ENCODE results near the gene EMCN. TPM values are rescaled to one million over a fixed set of nuclear protein-coding genes. Genes with fewer than 3 reads are reported as not detected.

The EMCN gene
- total and polyA plus RNA-seq, 7 donors, result 1.2 to 14.7 (median 5.3) TPM

DNA sequence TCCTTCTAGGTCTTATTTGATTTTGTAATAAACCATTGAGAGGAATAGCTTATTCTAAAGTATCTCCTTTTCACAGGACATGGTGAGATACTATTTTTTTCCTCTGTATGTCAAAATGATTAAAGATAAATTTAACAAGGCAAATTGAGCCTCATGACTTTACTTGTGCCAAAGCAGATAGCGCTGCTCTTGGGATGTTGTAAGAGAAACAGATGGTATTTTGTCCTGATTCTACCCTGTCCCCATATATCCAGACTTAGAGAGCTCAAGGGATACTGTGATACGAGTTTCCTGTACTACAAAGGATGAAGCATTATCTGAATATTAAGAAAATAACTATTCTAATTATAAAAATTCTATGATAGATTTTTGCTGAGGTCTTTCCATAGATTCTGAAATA is 34.0 kb downstream of the EMCN start:
- 78 to 90% methylated on average over 2 of the region's 2 CpGs for WGBS, 2 donors
- H3K36me3 ChIP-seq, result no peaks in the 10 kb centered on the region
- intact Hi-C loops (cut with DNase I), result no loop called here

DNA sequence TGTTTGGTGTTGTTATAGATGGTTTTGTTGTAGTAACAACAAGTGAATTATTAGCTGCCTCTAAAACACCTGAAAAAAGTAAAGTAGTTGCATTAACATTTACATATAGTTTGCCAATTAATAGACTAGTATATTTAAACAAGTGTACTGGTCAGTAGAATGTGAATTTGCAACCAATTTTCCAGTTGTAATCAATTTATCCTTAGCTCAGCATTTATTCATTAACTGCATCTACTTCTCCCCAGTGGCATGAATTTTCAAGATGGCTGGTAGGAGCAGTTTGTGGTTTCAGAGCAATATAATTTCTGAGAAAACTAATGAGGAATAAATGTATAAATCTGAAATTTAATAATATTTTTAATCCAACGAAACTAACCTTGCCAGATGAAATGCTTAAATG is 37.9 kb downstream of the EMCN start:
- no peaks in the 10 kb centered on the region for H3K4me1 ChIP-seq
- H3K4me3 ChIP-seq, result no peak overlapping the region
- intact Hi-C loops (cut with DNase I), result no loop called here
- H3K9me3 ChIP-seq, result no peaks in the 10 kb centered on the region
- H3K27ac ChIP-seq, result no peak overlapping the region
- H3K36me3 ChIP-seq, result no peaks in the 10 kb centered on the region
- H3K27me3 ChIP-seq, result no peaks in the 10 kb centered on the region
- no peak for TF ChIP-seq EP300 (IDR thresholded peaks at IDR 0.05)
- TF ChIP-seq, protein P1, sequence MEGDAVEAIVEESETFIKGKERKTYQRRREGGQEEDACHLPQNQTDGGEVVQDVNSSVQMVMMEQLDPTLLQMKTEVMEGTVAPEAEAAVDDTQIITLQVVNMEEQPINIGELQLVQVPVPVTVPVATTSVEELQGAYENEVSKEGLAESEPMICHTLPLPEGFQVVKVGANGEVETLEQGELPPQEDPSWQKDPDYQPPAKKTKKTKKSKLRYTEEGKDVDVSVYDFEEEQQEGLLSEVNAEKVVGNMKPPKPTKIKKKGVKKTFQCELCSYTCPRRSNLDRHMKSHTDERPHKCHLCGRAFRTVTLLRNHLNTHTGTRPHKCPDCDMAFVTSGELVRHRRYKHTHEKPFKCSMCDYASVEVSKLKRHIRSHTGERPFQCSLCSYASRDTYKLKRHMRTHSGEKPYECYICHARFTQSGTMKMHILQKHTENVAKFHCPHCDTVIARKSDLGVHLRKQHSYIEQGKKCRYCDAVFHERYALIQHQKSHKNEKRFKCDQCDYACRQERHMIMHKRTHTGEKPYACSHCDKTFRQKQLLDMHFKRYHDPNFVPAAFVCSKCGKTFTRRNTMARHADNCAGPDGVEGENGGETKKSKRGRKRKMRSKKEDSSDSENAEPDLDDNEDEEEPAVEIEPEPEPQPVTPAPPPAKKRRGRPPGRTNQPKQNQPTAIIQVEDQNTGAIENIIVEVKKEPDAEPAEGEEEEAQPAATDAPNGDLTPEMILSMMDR (IDR thresholded peaks at IDR 0.05), result no peak
- WGBS, 2 donors, result 0 to 46% methylated on average over 1 of the region's 1 CpG
- no peak for DNase-seq

More for the DNA sequence above, 34.0 kb downstream of the EMCN start:
- H3K9me3 ChIP-seq, result no peaks in the 10 kb centered on the region
- no peak overlapping the region for H3K4me3 ChIP-seq
- TF ChIP-seq POLR2A (IDR thresholded peaks at IDR 0.05) (no peak), POLR2AphosphoS5 (IDR thresholded peaks at IDR 0.05) (no peak), EP300 (IDR thresholded peaks at IDR 0.05) (no peak)
- TF ChIP-seq, protein P1 (IDR thresholded peaks at IDR 0.05), result no peak
- no peak overlapping the region for H3K27ac ChIP-seq
- DNase-seq, result no peak
- no peaks in the 10 kb centered on the region for H3K27me3 ChIP-seq
- H3K4me1 ChIP-seq, result no peaks in the 10 kb centered on the region

DNA sequence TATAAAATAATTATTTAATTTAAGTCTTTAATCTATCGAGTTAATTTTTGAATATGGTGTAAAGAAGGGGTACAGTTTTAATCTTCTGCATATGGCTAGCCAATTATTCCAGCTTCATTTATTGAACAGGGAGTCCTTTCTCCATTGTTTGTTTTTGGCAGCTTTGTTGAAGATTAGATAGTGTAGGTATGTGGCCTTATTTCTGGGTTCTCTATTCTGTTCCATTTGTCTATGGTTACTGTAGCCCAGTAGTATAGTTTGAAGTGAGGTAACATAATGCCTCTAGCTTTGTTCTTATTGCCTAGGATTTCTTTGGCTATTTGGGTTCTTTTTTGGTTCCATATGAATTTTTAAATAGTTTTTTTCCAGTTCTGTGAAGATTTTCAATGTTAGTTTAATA is 48.3 kb downstream of the EMCN start:
- no peak for DNase-seq
- Histone ChIP-seq H3K9me3 (no peaks in the 10 kb centered on the region), H3K4me3 (no peak overlapping the region), H3K27me3 (no peaks in the 10 kb centered on the region), H3K27ac (no peak overlapping the region), H3K36me3 (no peaks in the 10 kb centered on the region), H3K4me1 (no peaks in the 10 kb centered on the region)
- TF ChIP-seq POLR2A (IDR thresholded peaks at IDR 0.05), result no peak
- no peak for TF ChIP-seq POLR2AphosphoS5 (IDR thresholded peaks at IDR 0.05)
- TF ChIP-seq EP300 (IDR thresholded peaks at IDR 0.05), result no peak
- TF ChIP-seq, protein P1 (IDR thresholded peaks at IDR 0.05), result no peak
- intact Hi-C loops (cut with DNase I), result no loop called here
- 91 to 95% methylated on average over 1 of the region's 1 CpG for WGBS, 2 donors

DNA sequence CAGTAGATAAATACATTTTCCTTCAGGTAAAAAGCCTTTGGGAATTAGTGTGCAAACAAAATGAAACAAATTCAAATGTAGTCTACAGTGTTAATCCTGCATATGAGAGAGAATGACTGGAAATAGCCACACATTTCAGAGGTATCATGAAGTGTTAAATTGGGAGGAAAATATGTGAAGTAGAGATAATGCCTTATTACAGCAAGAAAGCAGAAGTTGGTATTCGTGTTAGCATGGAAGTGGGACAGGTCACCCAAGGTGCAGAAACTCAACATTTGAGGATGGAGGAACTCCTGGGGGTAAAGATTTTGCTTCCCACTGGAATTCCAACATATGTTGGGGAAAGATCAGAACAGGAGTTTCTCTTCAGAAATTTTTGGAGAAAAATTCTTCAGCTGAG is 51.3 kb downstream of the EMCN start:
- no peak for DNase-seq
- Histone ChIP-seq H3K27ac (no peak overlapping the region), H3K36me3 (no peaks in the 10 kb centered on the region), H3K9me3 (no peaks in the 10 kb centered on the region), H3K27me3 (no peaks in the 10 kb centered on the region), H3K4me1 (no peaks in the 10 kb centered on the region), H3K4me3 (no peak overlapping the region)
- WGBS, 2 donors, result 53 to 74% methylated on average over 1 of the region's 1 CpG
- TF ChIP-seq, protein P1 (IDR thresholded peaks at IDR 0.05), result no peak
- TF ChIP-seq POLR2A (IDR thresholded peaks at IDR 0.05) (no peak), POLR2AphosphoS5 (IDR thresholded peaks at IDR 0.05) (no peak), EP300 (IDR thresholded peaks at IDR 0.05) (no peak)
- intact Hi-C loops (cut with DNase I), result no loop called here

DNA sequence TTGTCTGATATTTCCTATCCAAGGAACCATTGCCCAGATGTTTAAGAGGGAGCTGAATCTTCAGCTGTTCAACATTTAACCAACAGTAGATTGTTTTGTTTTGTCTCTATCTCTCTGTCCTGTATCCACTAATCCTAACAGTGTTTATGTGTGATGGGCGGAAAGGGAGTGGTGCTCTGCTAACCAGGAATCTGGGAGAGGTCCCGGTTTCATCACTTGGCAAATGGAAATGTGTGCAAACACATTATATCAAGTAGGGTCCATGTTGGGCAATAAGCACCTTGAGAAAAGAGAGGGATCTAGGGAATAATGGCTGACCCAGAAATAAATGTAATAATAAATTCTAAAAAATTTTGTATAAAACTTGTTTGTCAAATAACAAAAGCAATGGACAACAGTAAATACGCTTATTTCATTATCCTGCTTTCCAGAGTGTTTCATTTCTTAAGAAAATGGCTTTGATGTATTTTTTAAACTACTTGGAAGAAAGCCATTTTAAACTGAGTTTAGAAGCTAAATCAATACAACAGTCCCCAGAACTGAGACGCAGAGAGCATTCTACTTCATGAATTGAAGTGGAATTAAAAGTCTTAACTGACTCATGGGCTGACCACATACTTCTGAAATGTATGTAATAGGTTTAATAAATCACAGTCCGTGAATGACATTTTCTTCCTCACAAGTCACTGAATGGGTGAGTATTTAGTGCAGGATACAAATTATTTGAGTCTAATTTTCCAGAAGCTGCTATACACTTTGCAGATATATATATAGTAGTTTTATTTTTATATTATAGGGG is 55.8 kb downstream of the EMCN start:
- Histone ChIP-seq H3K4me1 (no peaks in the 10 kb centered on the region), H3K27me3 (no peaks in the 10 kb centered on the region), H3K4me3 (no peak overlapping the region), H3K36me3 (no peaks in the 10 kb centered on the region), H3K27ac (no peak overlapping the region), H3K9me3 (no peaks in the 10 kb centered on the region)
- no peak for DNase-seq
- intact Hi-C loops (cut with DNase I), result no loop called here
- 79 to 87% methylated on average over 5 of the region's 5 CpGs for WGBS, 2 donors
- TF ChIP-seq, protein P1 (IDR thresholded peaks at IDR 0.05), result no peak
- TF ChIP-seq POLR2AphosphoS5 (IDR thresholded peaks at IDR 0.05), result no peak
- TF ChIP-seq POLR2A (IDR thresholded peaks at IDR 0.05), result no peak
- TF ChIP-seq EP300 (IDR thresholded peaks at IDR 0.05), result no peak

Measured in sigmoid colon (tissue), 7 donors.